Effector CD4-positive, alpha-beta T cell (primary cell): ENCODE measurements around the gene DNM2.
A peak's percentile ranks its signal among the peaks of the same experiment; 100 is the strongest.

Source experiments
- DNase-seq: peaks from one replicate; pipeline ENCODE4 v3.0.0-alpha.2; 2020

The DNM2 gene

DNA sequence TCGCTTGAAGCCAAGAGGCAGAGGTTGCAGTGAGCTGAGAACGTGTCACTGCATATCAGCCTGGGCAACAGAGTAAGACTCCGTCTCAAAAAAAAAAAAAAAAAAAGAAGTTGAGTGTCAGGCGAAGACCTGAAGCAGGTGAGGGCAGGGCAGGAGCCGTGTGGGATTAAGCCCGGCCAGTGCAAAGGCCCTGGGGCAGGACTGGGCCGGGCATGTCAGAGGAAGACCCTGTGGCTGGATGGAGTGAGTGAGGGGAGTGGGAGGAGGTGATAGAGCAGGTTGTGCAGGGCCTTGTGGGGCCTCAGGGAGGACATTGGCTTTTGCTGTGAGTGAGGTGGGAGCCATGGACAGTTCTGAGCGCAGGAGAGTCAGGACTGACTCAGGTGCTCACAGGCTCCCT lies 70.3 kb downstream of the DNM2 start:
- no peak for DNase-seq

DNA sequence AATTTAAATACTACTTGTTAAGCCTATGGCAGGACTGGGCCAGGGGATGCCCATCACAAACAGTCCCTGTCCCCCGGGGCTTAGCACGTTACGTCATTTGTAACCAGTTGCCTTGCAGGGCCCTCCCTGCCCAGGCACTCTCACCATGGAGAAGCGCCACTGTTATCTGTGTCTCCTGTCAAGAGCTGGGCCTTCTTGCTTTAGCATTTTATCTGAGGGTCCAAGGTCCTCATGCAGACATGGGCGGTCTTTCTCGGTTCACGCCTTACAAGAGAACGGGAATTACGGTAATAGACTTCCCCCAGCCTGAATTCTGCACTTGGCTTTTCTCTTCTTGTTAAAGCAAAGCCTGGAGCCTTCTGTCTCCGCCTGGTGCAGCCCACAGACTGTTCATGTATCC lies 72.0 kb downstream of the DNM2 start:
- DNase-seq: no peak

DNA sequence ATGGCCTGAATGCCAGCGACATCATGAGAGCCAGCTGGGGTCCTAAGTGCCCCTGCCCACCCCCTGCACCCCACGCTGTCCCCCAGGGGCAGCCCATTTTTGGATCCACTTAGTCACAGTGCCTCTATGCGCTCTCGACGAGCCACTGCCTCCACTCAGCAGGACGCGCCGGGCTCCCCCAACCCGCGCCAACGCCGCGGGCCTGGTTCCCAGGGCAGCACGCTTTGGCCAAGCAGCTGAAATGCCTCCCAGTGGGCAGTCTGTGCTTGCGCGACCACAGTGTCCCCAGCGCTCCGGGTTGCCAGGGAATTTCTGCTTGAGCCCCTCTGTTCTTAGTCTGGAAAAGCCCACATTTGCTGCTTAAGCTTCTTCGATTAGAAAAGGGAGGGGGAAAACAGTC lies 78.8 kb downstream of the DNM2 start:
- DNase-seq: no peak

DNA sequence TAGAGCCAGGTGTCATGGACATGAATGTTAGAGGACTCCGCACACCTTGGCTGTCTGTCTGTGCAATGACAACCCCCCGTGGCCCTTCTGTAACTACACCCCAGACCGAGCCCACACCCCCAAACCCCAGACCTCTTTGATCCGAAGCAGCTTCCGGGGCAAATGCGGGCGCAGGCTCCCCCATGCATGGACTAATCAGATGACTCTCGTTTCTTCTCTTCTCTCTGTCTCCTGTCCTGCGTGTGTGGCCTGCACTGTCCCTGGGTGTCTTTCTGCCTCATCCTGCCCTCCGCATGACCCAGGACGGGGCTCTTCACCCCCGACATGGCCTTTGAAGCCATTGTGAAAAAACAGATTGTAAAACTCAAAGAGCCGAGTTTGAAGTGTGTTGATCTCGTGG lies 79.2 kb downstream of the DNM2 start:
- DNase-seq: peak; percentile 47

DNA sequence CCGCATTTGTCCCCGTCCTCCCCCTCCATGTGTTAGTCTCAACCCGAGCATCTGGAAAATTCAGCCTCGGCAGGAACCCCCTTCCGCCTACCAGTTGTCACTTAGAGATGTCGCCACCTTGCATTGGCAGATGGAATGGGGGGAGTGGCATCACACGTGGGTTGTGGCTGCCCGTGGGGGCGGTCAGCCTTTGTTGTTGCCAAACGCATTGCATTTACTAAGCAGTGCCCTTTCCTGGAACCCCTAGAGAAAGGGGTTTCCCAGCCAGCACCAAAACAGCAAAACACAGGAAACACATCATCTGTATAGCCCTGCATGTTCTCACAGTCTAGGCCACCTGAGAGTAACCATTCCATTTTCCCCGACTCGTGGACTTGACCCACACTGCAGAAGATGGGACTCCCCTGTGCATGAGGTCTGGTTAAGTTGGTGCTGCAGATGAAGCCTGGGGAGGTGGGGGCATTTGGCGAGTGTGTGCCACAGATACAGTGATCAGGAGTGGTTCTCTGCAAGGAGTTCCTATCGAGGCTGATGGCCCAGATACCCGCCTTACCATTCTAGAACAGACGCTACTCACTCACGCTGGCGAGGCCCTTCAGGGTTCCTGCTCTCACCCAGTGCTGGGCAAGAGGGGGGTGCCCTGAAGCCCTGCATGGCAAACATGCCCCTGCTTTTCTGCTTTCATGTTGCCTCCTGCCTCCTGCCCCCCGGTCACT lies 79.8 kb downstream of the DNM2 start:
- DNase-seq: peak; percentile 76

DNA sequence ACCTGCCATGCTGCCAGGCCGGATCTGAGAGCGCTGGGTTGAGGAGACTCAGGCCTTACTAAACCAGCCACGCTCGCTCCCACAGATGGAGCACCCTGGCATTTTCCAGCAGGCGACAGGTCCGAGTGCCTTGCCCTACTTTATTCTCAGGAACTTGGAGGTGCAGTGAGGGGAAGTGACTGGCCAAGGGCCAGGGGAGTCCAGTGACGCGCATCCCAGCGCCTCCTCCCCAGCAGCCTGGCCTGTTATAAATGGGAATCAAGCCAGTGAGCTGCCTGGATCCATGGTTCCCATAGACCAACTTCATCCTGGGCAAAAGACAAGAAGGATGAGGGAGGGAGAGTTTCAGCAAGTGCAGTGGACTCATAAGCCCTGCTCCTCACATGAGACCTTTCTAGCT lies 82.6 kb downstream of the DNM2 start:
- no peak for DNase-seq

DNA sequence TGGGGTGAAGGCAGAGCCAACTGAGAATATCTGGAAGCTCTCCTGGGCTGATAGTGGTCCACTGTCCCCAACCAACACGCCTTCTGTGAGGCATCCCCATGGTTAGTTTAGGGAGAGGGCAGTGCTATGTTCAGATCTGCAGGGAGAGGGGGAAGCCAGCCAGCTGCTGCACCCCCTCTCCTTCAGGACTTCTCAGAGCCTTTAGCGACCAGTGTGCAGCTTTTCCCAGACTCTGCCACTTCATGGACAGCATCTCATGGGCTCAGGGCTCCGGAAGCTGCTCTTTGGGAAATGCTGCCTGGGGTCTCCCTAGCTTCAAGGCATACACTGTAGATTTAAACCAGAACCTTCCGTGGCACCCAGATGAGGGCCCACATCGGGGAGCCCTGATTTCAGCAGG lies 84.6 kb downstream of the DNM2 start:
- DNase-seq: no peak

DNA sequence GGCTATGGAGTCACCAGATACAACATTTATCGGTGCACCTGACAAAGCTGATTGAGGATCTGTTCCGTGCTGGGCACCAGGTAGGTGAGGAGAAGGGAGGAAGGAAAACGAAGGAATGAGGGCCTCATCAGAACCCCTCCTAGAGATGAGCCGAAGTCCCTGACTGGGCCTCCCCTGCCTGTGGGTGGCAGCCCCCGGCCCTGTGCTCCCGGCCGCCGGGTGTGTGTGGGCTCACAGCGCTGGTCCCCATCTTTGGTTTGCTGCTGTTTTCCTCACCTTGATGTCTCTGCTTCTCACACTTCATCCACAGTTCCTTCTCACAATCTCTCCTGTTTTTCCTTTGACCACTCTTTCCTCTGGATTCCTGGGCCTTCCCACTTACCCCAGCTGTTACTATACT lies 85.4 kb downstream of the DNM2 start:
- DNase-seq: no peak

DNA sequence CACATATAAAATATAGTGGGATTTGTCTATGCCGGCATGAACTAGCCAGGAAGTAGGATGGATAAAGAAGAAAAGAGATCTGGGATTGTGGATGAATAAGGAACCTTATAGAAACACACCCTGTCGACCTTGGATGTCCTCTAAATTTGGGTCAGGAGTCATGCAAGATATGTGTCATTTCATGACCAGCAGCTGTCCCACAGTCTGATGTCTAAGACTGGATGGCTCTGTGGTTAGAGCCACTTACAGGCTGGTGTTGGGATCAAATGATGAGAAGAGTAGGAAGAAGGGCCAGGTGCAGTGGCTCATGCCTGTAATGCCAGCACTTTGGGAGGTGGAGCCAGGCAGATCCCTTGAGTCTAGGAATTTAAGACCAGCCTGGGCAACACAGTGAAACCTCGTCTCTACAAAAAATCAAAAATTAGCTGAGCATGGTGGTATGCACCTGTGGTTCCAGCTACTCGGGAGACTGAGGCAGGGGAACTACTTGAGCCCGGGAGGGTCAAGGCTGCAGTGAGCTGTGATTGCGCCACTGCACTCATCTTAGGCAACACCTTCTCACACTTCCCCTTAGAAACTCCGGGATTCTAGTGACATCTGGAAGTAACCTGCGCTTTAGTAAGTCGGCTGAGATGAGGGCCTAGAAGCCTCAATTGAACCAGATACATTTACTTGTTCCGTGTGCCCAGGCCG lies 87.3 kb downstream of the DNM2 start:
- no peak for DNase-seq

DNA sequence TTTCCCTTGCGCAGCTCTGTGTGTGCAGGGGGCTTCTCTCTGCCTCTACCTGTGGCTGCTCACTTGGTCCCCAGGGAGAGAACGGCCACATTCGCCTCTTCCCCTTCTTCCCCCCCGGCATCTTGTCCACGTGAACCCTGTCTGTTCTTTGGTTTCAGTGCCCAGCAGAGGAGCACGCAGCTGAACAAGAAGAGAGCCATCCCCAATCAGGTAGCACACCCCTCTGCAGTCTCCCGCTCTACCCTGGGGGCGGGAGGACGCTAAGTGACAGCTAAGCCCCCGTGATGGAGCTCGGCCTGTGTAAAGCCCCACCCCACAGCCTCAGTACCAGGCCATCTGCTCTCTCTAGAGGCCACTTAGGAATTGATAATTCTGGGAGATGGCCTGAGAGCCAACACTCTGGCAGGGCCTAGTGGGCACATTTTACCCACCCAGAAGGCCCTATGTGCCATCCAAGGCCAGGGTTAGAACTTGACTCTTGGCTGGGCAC lies 87.9 kb downstream of the DNM2 start:
- no peak for DNase-seq

DNA sequence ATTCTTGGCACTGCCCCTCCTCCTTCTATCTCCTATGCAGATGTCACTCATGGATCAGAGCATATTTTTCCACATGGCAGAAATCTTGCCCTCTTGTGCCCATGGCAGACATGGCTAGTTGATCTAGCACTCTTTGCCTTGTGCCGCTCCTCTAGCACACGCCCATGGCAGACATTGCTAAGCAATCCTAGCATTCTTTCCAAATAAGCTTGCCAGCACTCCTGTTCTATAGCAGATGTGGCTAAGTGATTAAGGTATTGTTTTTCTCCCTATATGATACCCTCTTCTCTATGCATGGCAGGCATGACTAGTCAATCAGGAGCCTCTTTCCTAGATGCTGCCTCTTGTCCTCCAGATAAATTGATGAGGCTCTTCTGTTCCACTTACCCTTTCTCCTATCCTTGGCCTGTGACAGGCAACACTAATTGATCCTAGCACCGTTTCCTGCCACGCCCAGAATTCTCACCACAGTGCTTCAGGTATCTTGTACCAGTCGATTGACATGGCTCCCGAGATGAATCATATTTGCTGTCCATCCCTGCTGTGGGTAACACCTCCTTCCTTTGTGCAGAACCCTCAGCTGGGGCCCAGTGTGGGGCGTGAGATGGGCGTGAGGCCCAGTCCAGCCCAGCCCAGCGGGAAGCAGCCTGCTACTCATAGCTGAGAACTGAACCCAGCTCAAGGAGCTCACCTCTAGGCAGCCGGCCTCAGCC lies 91.2 kb downstream of the DNM2 start:
- no peak for DNase-seq

DNA sequence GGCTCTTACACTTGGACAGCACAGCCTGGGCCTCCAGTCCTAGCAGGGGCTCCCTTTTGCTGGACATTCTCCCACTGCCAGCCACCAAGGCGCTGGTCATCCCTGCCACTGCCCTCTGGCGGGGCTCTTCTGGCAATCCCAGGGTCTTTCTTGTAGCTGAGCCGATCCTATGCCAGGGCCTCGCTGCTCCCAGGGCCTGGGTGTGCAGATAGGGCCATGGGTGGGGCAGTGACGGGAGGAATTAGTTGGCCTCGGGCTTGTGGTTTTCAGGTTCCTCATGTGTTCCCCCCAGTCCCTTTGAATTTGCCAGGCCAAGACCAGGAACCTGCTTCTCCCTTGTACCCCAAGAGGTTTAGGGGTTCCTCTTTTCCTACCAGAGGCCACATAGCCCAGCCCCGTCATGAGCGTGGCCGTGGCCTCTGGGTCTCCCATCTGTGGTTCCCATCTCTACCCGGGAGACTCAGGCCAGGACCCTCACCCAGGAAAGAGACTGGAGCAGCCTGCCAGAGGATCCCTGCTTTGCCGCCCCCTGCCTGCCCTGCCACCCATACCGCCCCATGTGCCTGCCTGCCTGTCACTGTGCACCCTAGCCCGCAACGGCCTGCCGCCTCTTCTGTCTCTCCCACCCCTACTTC lies 91.9 kb downstream of the DNM2 start:
- DNase-seq: no peak

DNA sequence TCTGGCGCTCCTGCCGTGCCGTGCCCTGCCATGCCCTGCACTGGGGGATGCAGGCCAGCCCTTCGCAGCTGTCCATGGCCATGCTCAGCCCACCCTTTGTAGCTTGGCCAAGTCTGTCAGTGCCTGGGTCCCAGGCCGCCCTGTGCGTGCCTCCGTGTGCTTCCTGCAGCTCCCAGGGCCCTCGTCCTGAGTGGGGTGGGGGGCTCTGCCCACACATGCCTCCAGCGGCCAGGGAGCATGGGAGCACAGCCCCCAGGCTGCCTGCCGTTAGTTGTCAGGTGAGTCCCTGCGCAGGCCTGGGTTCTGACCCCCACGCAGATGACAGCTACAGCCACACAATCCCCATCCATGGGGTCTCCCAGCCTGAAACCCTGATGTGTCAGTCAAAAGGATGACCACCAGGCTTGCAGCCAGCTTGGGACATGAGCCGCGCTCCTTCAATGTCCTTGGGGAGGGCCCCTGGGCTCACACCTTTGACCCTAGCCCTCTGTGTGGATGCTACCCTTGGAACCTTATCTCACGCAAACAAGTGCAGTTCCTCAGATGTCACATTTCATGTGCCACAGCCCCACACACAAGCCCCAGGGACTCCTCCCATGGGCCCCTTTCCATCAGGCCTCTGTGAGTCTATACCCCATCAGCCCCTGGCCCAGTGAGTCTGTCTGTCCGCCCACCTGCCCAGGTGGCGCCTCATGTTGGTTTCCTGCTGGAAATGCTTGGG lies 93.7 kb downstream of the DNM2 start:
- DNase-seq: no peak

DNA sequence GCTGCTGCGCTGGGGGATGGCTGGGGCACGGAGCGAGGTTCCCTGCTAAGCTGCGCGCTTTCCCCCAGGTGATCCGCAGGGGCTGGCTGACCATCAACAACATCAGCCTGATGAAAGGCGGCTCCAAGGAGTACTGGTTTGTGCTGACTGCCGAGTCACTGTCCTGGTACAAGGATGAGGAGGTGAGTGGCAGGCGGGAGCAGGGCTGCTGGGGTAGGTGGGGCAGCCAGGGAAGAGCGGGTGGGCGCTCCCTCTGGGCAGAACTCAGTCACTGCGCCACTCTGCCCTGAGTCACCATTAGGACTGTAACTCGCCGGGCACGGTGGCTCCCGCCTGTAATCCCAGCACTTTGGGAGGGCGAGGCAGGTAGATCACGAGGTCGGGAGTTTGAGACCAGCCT lies 94.3 kb downstream of the DNM2 start:
- no peak for DNase-seq

DNA sequence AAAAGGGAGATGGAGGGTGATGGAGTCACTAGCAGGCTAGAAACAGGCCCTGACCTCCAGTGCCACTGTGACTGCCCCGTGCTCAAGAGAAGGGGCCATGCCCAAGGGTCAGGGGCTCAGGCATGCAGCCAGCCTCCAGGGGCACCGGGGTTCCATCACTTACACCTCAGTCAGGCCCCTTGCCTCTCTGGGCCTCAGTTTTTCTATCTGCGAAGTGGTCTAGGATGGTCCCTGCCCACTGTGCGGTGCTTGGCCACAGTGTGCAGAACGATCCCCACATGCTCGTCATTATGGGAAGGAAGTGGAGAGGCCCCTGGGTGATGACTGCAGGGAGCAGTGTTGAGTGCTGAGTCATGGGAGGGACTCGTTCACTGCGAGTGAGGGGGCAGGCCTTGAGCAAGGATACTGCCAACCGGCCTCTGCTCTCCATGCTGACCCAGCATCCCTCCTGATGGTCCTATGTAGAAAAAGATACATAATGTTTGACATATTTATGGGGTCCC lies 95.1 kb downstream of the DNM2 start:
- no peak for DNase-seq

DNA sequence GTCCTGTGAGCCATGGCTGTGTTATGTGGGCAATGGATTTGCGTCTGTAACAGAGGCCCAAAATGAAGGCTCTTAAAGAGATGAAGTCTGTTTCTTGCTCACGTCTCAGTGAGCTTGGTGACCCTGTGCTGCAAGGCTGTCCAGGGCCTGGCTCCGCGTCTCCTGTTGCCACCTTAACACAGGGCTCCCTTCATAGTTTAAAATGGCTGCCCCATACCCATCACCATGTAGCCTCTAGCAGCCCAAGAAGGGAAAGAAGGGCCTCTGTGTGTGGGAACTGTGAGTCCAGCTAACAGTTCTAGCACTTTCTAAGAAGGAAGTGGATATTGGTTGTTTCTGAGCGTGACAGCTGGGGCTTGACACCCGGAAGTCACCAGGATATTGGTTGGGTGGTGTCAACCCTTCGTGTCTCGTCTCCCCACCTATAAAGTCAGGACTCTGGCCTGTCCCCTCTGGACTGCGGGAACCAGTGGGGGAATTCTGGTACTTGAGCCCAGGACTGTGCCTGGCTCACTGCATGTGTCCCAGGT lies 97.2 kb downstream of the DNM2 start:
- DNase-seq: no peak

DNA sequence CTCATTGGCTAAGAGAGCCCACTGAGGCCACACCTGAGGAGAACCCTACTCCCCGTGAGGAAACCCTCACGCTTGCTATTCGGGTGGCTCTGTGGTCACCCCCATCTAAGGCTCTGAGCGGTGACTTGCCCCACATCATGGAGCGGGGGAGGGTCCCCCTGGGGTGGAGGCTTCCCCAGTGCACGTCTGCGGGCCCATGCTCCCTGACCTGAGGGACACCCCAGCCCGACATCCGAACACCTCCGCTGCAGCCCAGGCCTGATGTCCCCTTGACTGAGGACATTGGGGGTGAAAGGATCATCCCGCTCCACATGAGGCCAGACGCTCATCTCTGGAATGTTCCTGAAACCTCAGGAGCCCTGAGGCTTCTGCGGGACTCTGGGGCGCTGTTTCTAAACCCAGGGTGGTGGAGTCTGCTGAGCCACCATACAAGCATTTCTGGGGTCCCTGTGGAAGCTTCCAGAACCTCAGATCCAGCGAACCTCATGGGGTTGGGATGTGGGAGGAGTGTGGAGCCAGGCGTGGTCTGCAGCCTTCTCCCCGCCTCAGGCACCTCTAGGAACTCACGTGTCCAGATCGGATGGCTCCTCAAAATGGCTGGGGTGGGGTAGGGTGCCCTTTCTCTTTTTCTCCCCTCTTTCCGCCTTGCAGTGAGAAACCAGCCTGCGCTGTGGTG lies 98.2 kb downstream of the DNM2 start:
- no peak for DNase-seq

DNA sequence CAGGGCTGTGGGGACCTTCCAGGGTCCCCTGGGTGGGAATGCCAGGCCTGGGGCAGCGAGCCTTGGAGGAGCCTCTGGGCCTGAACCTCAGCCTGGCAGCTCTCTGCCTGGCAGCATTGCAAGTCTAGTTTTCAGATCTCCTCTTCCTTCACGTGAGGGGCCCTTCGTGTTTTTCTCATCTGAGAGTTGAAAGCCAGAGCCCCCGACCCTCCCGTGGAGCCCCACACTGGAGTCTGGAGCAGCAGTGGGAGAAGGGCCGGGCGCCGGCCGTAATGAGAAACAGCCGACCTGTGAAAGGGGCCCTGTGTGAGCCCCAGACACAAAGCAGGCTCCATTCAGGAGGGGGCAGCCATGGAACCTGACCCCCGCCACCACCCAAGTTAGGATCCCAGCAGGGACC lies 98.8 kb downstream of the DNM2 start:
- no peak for DNase-seq

DNA sequence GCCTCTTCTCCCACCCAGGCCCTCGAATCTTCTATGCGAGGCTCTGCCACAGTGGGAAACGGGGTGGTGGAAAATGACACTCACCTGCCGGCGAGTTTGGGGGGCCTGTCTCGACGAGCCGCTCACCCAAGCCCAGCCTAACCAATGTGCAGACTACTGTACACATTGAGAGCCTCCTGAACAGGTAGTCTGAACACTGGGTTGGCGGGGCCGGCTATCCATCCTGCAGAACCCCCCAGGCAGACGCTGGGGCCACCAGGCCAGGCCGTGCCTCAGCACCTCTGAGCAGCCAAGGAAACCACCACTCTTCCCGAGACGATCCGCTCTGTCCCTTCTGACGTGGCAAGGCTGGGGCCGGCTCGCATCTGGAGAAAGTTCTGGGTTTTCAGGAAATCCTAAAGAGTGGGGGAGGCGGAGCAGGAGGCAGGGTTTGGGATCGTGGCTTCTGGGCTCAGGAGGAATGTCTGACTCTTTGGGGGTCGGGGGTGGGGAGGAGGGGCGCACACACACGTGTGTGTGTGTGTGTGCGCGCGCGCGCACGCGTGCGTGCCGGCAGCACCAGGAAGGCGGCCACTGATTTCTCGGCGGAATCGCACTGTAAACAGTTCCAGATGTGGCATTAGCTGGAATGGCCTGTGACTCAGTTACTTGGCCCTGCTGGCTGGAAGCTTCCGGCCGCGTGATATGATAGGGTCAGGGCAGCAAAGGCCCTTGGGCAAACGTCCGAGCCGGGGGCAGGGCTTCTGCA lies 99.6 kb downstream of the DNM2 start:
- no peak for DNase-seq

DNA sequence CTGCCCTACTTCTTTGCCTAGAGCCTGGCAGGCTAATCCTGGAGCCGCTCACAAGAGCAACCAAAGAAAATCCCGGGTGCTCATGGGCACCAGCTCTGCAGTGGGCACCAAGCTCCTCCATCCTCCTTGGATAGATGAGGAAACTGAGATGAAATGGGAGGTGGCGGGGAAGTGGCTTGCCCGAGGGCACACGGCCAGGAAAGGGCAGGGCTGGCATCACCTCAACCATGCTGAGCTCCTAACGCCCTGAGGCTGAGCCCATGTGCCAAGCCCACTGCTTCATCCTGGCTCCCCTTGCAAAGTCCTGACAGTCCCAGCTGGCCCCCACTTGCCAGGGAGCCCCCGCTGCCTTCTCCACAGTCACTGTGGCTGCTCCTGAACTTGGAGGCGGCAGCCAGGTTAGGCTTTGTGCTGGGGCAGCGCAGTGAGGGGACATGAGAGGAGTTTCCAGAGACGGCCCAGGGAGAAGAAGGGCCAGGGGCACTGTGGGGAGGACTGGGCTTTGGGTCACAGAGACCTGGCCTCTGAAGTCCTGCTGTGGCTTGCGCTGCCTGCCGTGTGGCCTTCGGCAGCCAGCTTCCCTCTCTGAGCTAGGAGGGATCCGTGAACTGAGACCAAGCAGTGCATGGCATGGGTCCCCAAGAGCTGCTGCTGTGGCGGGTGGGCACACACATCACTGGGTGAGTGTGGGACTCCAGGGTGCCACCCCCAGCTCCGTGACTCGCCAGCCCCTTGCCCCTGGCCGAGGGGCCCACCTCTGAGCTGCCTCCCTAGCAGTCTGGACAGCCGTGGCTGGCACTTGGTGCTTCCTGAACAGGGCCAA lies 100.6 kb downstream of the DNM2 start:
- no peak for DNase-seq
